WTC11 (cell line): Measurements from ENCODE around the gene KEAP1. TPM values are rescaled to one million over a fixed set of nuclear protein-coding genes. Genes with fewer than 3 reads are reported as not detected.

Source experiments
- CREM ChIP-seq: sonication (generic); formaldehyde crosslinking; IDR thresholded peaks from 2 replicates; pipeline ENCODE4 v1.8.1; 2022; ENCODE audit warnings: mild to moderate bottlenecking, missing genetic modification reagents, moderate library complexity
- ESRRA ChIP-seq: sonication (generic); formaldehyde crosslinking; IDR thresholded peaks from 2 replicates; pipeline ENCODE4 v1.8.1; 2022; ENCODE audit warnings: mild to moderate bottlenecking, missing genetic modification reagents, borderline replicate concordance
- ETV6 ChIP-seq: sonication (generic); formaldehyde crosslinking; IDR thresholded peaks from 2 replicates; pipeline ENCODE4 v1.8.1; 2022; ENCODE audit warnings: mild to moderate bottlenecking, missing genetic modification reagents
- FOXJ3 ChIP-seq: sonication (generic); formaldehyde crosslinking; IDR thresholded peaks from 2 replicates; pipeline ENCODE4 v1.9.0; 2021; ENCODE audit warnings: missing genetic modification reagents, mild to moderate bottlenecking, borderline replicate concordance
- FOXK1 ChIP-seq: sonication (generic); formaldehyde crosslinking; IDR thresholded peaks from 2 replicates; pipeline ENCODE4 v1.8.0; 2022; ENCODE audit warnings: mild to moderate bottlenecking, moderate library complexity, missing genetic modification reagents
- JAZF1 ChIP-seq: fragments of 250-450 bp; sonication (Bioruptor Pico); IDR thresholded peaks from 2 replicates; pipeline ENCODE4 v1.9.0; 2021; ENCODE audit warnings: moderate library complexity, mild to moderate bottlenecking, inconsistent platforms
- MXD4 ChIP-seq: fragments of 250-450 bp; sonication (Bioruptor Pico); IDR thresholded peaks from 2 replicates; pipeline ENCODE4 v1.8.0; 2021; ENCODE audit warnings: mild to moderate bottlenecking, moderate library complexity, borderline replicate concordance
- NFYB ChIP-seq: sonication (generic); formaldehyde crosslinking; conservative IDR thresholded peaks from 2 replicates; pipeline ENCODE4 v1.8.0; 2022; ENCODE audit warnings: low read depth, missing genetic modification reagents
- OVOL2 ChIP-seq: fragments of 250-450 bp; sonication (Bioruptor Pico); IDR thresholded peaks from 2 replicates; pipeline ENCODE4 v1.9.0; 2021; ENCODE audit warnings: mild to moderate bottlenecking, borderline replicate concordance
- SOX15 ChIP-seq: fragments of 250-450 bp; sonication (Bioruptor Pico); IDR thresholded peaks from 2 replicates; pipeline ENCODE4 v1.9.0; 2021; ENCODE audit warnings: mild to moderate bottlenecking
- SP1 ChIP-seq: sonication (generic); formaldehyde crosslinking; conservative IDR thresholded peaks from 2 replicates; pipeline ENCODE4 v1.8.1; 2022; ENCODE audit warnings: missing genetic modification reagents
- TEAD1 ChIP-seq: sonication (generic); formaldehyde crosslinking; IDR thresholded peaks from 2 replicates; pipeline ENCODE4 v1.8.0; 2022; ENCODE audit warnings: mild to moderate bottlenecking, missing genetic modification reagents
- ZNF416 ChIP-seq: fragments of 250-450 bp; sonication (Bioruptor Pico); IDR thresholded peaks from 2 replicates; pipeline ENCODE4 v1.9.0; 2021; ENCODE audit warnings: mild to moderate bottlenecking, inconsistent platforms
- total RNA-seq: library from RNA; stranded (reverse); gene quantifications from 3 replicates; pipeline ENCODE4 v1.2.3, GENCODE V29; 2021
- TF ChIP-seq, protein P1 (sequence below): sonication (generic); formaldehyde crosslinking; IDR thresholded peaks from 2 replicates; pipeline ENCODE4 v1.8.1; 2022; ENCODE audit warnings: mild to moderate bottlenecking, moderate library complexity, missing genetic modification reagents
- TF ChIP-seq, protein P2 (sequence below): sonication (generic); formaldehyde crosslinking; IDR thresholded peaks from 2 replicates; pipeline ENCODE4 v1.8.0; 2022; ENCODE audit warnings: mild to moderate bottlenecking, missing genetic modification reagents
- TF ChIP-seq, protein P3 (sequence below): sonication (generic); formaldehyde crosslinking; IDR thresholded peaks from 2 replicates; pipeline ENCODE4 v1.8.0; 2023; ENCODE audit warnings: missing genetic modification reagents
- TF ChIP-seq, protein P4 (sequence below): sonication (generic); formaldehyde crosslinking; IDR thresholded peaks from 2 replicates; pipeline ENCODE4 v1.8.1; 2022; ENCODE audit warnings: low read depth, missing genetic modification reagents, borderline replicate concordance
- TF ChIP-seq, protein P5 (sequence below): sonication (generic); formaldehyde crosslinking; conservative IDR thresholded peaks from 2 replicates; pipeline ENCODE4 v1.8.1; 2023; ENCODE audit warnings: mild to moderate bottlenecking, low read depth, missing genetic modification reagents, moderate library complexity
- TF ChIP-seq, protein P6 (sequence below): sonication (generic); formaldehyde crosslinking; IDR thresholded peaks from 2 replicates; pipeline ENCODE4 v1.8.0; 2022; ENCODE audit warnings: missing genetic modification reagents
- TF ChIP-seq, protein P7 (sequence below): sonication (generic); formaldehyde crosslinking; IDR thresholded peaks from 2 replicates; pipeline ENCODE4 v1.8.0; 2022; ENCODE audit warnings: mild to moderate bottlenecking, missing genetic modification reagents

The KEAP1 gene
- total RNA-seq, 1 experiment from 2014 or later, result 68.7 TPM

DNA sequence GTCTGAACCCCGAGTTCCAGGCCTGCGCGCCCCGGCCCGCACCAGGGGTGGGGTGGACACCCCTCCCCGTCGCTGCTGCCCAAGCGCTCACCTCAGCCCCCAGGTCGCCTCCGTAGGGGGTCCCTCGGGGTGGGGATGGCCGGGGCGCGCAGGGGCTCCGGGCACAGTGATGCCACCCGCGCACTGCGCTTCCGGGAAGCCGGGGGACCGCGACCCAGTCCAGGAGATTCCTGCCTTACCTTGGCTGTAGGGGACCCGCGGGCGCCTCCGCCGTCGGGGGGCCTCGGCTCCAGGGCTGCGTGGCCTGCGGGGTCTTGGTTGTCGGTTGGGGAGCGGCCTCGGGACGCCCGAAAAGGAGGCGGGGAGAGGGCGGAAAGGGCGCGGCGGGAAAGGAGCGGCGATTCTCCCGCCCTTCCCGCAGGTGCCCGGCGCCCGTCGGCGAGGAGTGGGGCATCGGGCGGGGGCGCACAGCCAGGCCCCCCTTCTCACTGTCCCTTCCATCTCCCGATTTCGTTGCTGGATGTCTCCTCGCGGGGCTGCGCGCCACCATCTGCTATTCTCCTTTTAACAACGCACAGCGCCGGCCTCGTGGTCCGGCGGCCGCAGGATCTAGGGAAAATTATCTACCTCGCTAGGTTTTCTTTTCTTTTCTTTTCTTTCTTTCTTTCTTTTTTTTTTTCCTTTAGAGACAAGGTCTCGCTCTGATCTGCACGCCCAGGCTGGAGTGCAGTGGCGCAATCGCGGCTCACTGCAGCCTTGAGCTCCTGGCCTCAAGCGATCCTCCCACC, at the start of gene KEAP1 (continued):
- TF ChIP-seq CREM (CRISPR knock-in tag) (peak; percentile 63; the same call in 1 of the 2 replicates), FOXJ3 (no peak), FOXK1 (CRISPR knock-in tag) (peak; percentile 53), NFYB (CRISPR knock-in tag) (no peak), TEAD1 (CRISPR knock-in tag) (no peak; the same call in 1 of the 2 replicates), ETV6 (CRISPR knock-in tag) (no peak), JAZF1 (no peak), SP1 (peak; percentile 3; the same call in 1 of the 2 replicates), ESRRA (CRISPR knock-in tag) (peak; percentile 75; the same call in 1 of the 2 replicates), ZNF416 (CRISPR knock-in tag) (no peak), MXD4 (CRISPR knock-in tag) (no peak), SOX15 (CRISPR knock-in tag) (no peak), OVOL2 (CRISPR knock-in tag) (no peak)
- TF ChIP-seq, protein P1, sequence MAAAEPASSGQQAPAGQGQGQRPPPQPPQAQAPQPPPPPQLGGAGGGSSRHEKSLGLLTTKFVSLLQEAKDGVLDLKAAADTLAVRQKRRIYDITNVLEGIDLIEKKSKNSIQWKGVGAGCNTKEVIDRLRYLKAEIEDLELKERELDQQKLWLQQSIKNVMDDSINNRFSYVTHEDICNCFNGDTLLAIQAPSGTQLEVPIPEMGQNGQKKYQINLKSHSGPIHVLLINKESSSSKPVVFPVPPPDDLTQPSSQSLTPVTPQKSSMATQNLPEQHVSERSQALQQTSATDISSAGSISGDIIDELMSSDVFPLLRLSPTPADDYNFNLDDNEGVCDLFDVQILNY (CRISPR knock-in tag), result peak; percentile 68
- TF ChIP-seq, protein P2, sequence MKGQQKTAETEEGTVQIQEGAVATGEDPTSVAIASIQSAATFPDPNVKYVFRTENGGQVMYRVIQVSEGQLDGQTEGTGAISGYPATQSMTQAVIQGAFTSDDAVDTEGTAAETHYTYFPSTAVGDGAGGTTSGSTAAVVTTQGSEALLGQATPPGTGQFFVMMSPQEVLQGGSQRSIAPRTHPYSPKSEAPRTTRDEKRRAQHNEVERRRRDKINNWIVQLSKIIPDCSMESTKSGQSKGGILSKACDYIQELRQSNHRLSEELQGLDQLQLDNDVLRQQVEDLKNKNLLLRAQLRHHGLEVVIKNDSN (CRISPR knock-in tag), result peak; percentile 37; the same call in 1 of the 2 replicates
- TF ChIP-seq, protein P3, sequence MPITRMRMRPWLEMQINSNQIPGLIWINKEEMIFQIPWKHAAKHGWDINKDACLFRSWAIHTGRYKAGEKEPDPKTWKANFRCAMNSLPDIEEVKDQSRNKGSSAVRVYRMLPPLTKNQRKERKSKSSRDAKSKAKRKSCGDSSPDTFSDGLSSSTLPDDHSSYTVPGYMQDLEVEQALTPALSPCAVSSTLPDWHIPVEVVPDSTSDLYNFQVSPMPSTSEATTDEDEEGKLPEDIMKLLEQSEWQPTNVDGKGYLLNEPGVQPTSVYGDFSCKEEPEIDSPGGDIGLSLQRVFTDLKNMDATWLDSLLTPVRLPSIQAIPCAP, result 0 out of 2 replicates have a peak, but pooled peaks have one; percentile 19
- TF ChIP-seq, protein P4, sequence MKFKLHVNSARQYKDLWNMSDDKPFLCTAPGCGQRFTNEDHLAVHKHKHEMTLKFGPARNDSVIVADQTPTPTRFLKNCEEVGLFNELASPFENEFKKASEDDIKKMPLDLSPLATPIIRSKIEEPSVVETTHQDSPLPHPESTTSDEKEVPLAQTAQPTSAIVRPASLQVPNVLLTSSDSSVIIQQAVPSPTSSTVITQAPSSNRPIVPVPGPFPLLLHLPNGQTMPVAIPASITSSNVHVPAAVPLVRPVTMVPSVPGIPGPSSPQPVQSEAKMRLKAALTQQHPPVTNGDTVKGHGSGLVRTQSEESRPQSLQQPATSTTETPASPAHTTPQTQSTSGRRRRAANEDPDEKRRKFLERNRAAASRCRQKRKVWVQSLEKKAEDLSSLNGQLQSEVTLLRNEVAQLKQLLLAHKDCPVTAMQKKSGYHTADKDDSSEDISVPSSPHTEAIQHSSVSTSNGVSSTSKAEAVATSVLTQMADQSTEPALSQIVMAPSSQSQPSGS, result no peak
- TF ChIP-seq, protein P5, sequence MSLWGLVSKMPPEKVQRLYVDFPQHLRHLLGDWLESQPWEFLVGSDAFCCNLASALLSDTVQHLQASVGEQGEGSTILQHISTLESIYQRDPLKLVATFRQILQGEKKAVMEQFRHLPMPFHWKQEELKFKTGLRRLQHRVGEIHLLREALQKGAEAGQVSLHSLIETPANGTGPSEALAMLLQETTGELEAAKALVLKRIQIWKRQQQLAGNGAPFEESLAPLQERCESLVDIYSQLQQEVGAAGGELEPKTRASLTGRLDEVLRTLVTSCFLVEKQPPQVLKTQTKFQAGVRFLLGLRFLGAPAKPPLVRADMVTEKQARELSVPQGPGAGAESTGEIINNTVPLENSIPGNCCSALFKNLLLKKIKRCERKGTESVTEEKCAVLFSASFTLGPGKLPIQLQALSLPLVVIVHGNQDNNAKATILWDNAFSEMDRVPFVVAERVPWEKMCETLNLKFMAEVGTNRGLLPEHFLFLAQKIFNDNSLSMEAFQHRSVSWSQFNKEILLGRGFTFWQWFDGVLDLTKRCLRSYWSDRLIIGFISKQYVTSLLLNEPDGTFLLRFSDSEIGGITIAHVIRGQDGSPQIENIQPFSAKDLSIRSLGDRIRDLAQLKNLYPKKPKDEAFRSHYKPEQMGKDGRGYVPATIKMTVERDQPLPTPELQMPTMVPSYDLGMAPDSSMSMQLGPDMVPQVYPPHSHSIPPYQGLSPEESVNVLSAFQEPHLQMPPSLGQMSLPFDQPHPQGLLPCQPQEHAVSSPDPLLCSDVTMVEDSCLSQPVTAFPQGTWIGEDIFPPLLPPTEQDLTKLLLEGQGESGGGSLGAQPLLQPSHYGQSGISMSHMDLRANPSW (CRISPR knock-in tag), result no peak
- TF ChIP-seq, protein P6, sequence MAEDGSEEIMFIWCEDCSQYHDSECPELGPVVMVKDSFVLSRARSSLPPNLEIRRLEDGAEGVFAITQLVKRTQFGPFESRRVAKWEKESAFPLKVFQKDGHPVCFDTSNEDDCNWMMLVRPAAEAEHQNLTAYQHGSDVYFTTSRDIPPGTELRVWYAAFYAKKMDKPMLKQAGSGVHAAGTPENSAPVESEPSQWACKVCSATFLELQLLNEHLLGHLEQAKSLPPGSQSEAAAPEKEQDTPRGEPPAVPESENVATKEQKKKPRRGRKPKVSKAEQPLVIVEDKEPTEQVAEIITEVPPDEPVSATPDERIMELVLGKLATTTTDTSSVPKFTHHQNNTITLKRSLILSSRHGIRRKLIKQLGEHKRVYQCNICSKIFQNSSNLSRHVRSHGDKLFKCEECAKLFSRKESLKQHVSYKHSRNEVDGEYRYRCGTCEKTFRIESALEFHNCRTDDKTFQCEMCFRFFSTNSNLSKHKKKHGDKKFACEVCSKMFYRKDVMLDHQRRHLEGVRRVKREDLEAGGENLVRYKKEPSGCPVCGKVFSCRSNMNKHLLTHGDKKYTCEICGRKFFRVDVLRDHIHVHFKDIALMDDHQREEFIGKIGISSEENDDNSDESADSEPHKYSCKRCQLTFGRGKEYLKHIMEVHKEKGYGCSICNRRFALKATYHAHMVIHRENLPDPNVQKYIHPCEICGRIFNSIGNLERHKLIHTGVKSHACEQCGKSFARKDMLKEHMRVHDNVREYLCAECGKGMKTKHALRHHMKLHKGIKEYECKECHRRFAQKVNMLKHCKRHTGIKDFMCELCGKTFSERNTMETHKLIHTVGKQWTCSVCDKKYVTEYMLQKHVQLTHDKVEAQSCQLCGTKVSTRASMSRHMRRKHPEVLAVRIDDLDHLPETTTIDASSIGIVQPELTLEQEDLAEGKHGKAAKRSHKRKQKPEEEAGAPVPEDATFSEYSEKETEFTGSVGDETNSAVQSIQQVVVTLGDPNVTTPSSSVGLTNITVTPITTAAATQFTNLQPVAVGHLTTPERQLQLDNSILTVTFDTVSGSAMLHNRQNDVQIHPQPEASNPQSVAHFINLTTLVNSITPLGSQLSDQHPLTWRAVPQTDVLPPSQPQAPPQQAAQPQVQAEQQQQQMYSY (CRISPR knock-in tag), result peak; percentile 10; the same call in 1 of the 2 replicates
- TF ChIP-seq, protein P7, sequence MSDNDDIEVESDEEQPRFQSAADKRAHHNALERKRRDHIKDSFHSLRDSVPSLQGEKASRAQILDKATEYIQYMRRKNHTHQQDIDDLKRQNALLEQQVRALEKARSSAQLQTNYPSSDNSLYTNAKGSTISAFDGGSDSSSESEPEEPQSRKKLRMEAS (CRISPR knock-in tag), result peak; percentile 88; the same call in 1 of the 2 replicates
